Testis (tissue), 3 donors: ENCODE results near the gene BTBD10. TPM values are rescaled to one million over a fixed set of nuclear protein-coding genes. Genes with fewer than 3 reads are reported as not detected.
"Not testable (repeated sequence)": the region's sequence is repeated elsewhere in the genome, so short reads cannot be mapped to it uniquely, and the experiment has no call there.

Experiments
- DNase-seq: peaks from one replicate; pipeline ENCODE4 v3.0.0-alpha.2; 2019
- H3K27ac ChIP-seq, 2 donors: fragments of 200-600 bp; sonication (generic); one replicate each; pipeline ENCODE4 v1.5.1; 2019
- H3K27me3 ChIP-seq: fragments of 200-600 bp; sonication (generic); one replicate; pipeline ENCODE4 v1.5.1; 2019
- H3K36me3 ChIP-seq: fragments of 200-600 bp; sonication (generic); one replicate; pipeline ENCODE4 v1.5.1; 2017; ENCODE audit warnings: low read depth; ENCODE audit errors: missing control alignments
- H3K4me1 ChIP-seq: fragments of 200-600 bp; sonication (generic); one replicate; pipeline ENCODE4 v1.5.1; 2019
- H3K4me3 ChIP-seq, 2 donors: fragments of 200-600 bp; sonication (generic); one replicate each; pipeline ENCODE4 v1.5.1; 2017 to 2019
- H3K9me3 ChIP-seq: fragments of 200-600 bp; sonication (generic); one replicate; pipeline ENCODE4 v1.5.1; 2017
- POLR2A ChIP-seq: fragments of 450-650 bp; IDR thresholded peaks from one replicate; pipeline ENCODE4 v1.6.1; 2017; ENCODE audit warnings: antibody characterized with exemption, mild to moderate bottlenecking, moderate library complexity
- WGBS, 2 donors: methylation state at CpG; one replicate each; pipeline ENCODE4 v1.1.5; 2018; 5-methylcytosine and 5-hydroxymethylcytosine counted together
- intact Hi-C: fragments of 100-400 bp; cut with DNase I; formaldehyde crosslinking; loops from one replicate; pipeline ENCODE4 v1.15.1; 2023; ENCODE audit warnings: low total_unique reads
- polyA plus RNA-seq: library from polyadenylated mRNA; stranded (reverse); fragments of 350-450 nt; fragmentation: Illumina TruSeq; extraction: RNeasy Lipid Tissue Mini Kit (QIAGEN cat#74804); gene quantifications from one replicate; pipeline ENCODE4 v1.2.3, GENCODE V29; 2014; ENCODE audit warnings: low read depth, low replicate concordance; ENCODE audit not compliant: insufficient read depth
- total RNA-seq, 2 donors: library from RNA; depleted of rRNA; stranded (reverse); fragments of >200 nt; gene quantifications; one replicate each; pipeline ENCODE4 v1.2.3, GENCODE V29; 2016
- TF ChIP-seq, protein P1 (sequence below), 3 experiments: fragments of 450-650 bp in 2 of 3; fragments of 200-600 bp in 1 of 3; sonication (generic) in 1 of 3; IDR thresholded peaks; one replicate each; pipeline ENCODE4 v1.5.1; 2016 to 2019; ENCODE audit warnings: antibody characterized with exemption in 3 of 3, mild to moderate bottlenecking in 2 of 3, moderate library complexity in 1 of 3

BTBD10 gene
- total and polyA plus RNA-seq, 3 donors from 2014 or later, result 47.0 to 81.7 (median 69.4) TPM

- Histone ChIP-seq H3K27me3 (no peaks in the 10 kb centered on the region), H3K4me1 (no peaks in the 10 kb centered on the region), H3K9me3 (no peaks in the 10 kb centered on the region), H3K27ac (no peak overlapping the region), H3K4me3 (no peak overlapping the region), H3K36me3 (no peaks in the 10 kb centered on the region)
- intact Hi-C loops, result no loop called here
- DNase-seq, result no peak
- TF ChIP-seq, protein P1, sequence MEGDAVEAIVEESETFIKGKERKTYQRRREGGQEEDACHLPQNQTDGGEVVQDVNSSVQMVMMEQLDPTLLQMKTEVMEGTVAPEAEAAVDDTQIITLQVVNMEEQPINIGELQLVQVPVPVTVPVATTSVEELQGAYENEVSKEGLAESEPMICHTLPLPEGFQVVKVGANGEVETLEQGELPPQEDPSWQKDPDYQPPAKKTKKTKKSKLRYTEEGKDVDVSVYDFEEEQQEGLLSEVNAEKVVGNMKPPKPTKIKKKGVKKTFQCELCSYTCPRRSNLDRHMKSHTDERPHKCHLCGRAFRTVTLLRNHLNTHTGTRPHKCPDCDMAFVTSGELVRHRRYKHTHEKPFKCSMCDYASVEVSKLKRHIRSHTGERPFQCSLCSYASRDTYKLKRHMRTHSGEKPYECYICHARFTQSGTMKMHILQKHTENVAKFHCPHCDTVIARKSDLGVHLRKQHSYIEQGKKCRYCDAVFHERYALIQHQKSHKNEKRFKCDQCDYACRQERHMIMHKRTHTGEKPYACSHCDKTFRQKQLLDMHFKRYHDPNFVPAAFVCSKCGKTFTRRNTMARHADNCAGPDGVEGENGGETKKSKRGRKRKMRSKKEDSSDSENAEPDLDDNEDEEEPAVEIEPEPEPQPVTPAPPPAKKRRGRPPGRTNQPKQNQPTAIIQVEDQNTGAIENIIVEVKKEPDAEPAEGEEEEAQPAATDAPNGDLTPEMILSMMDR (IDR thresholded peaks at IDR 0.05), result no peak
- TF ChIP-seq POLR2A, result no peak
Measured at GRCh38 chr11:13446444-13446843, 16.6 kb downstream of the BTBD10 start.

DNA sequence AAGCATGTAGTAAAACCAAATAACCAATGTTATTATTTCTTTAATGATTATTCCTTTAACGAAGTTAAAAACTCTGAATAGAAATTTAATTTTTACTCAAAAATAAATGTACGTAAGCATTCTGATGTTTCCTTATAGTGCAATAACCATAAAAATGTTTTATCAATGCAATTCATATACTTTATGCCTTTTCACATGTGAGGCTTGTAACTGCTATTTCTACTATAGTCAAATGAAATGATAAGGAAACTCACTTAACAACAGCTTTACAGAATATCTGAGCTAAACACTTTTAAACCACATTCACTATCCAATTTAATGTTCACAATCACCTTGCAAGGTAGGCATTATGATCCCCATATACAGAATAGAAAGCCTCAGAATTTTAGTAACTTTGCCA is 17.4 kb downstream of the BTBD10 start:
- H3K4me1 ChIP-seq, result no peaks in the 10 kb centered on the region
- no peak for DNase-seq
- WGBS, 2 donors, result 94 to 97% methylated on average over 2 of the region's 2 CpGs
- intact Hi-C loops, result no loop called here
- TF ChIP-seq POLR2A, result no peak
- TF ChIP-seq, protein P1 (IDR thresholded peaks at IDR 0.05), result no peak
- H3K9me3 ChIP-seq, result no peaks in the 10 kb centered on the region
- no peak overlapping the region for H3K27ac ChIP-seq
- H3K27me3 ChIP-seq, result no peaks in the 10 kb centered on the region
- H3K36me3 ChIP-seq, result no peaks in the 10 kb centered on the region
- no peak overlapping the region for H3K4me3 ChIP-seq

DNA sequence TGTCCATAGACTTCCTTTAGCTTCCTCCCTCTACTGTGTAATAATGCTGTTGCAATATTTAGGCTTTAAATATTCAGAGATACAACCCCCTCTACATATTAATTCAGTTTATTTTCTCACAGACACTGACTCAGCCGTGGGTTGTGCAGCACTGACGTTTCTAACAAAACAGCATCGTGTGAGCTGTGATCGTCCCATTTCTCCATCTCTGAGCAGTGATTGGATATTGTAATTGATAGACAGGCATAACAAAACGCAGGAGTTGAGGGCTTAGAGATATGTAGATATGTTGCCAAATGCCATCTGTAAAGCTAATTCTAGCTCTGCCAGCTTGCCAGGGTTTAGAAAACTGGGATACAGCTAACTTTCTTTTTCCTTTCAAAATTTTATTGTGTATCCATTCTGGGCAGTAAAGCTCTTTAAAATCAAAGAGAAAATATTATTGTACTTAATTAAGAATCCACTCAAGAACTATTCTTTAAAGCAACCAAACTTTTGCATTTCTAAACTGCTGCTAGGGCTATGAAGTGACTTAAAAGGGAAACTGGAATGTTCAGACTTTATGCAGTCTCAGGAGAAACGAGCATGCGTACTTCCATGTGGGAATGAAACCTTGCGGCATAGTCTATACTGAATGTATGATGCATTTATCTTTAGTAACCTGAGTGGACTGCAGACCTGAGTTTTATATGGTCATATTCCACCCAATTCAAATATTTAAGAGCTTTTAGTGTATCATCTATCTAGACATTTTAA is 22.7 kb downstream of the BTBD10 start:
- Histone ChIP-seq H3K36me3 (no peaks in the 10 kb centered on the region), H3K27ac (no peak overlapping the region)
- DNase-seq, result no peak

GRCh38 chr11:13438291-13438690 is 24.7 kb downstream of the BTBD10 start:
- no peaks in the 10 kb centered on the region for H3K4me1 ChIP-seq
- DNase-seq, result no peak
- intact Hi-C loops, result no loop called here
- H3K27ac ChIP-seq, result no peak overlapping the region
- TF ChIP-seq POLR2A, result no peak
- TF ChIP-seq, protein P1 (IDR thresholded peaks at IDR 0.05), result no peak
- WGBS, 2 donors, result 98 to 100% methylated on average over 1 of the region's 1 CpG
- no peaks in the 10 kb centered on the region for H3K27me3 ChIP-seq
- H3K36me3 ChIP-seq, result no peaks in the 10 kb centered on the region
- no peak overlapping the region for H3K4me3 ChIP-seq
- no peaks in the 10 kb centered on the region for H3K9me3 ChIP-seq

More for the DNA sequence above, 22.7 kb downstream of the BTBD10 start:
- 53 to 56% methylated on average over 8 of the region's 8 CpGs for WGBS, 2 donors
- Histone ChIP-seq H3K4me1 (no peaks in the 10 kb centered on the region), H3K4me3 (no peak overlapping the region), H3K9me3 (no peaks in the 10 kb centered on the region), H3K27me3 (no peaks in the 10 kb centered on the region)
- intact Hi-C loops, result no loop called here
- TF ChIP-seq POLR2A, result no peak
- TF ChIP-seq, protein P1 (IDR thresholded peaks at IDR 0.05), result no peak

- H3K4me3 ChIP-seq, DNase-seq, intact Hi-C loops, H3K4me1 ChIP-seq, H3K36me3 ChIP-seq, H3K27ac ChIP-seq, H3K27me3 ChIP-seq, H3K9me3 ChIP-seq: not testable (repeated sequence)
- WGBS, 2 donors, result 86 to 93% methylated on average over 7 of the region's 7 CpGs
Measured at GRCh38 chr11:13436836-13437235, 26.2 kb downstream of the BTBD10 start.
